K562 (cell line): ENCODE measurements around the gene CCDC70. TPM values are rescaled to one million over a fixed set of nuclear protein-coding genes. Genes with fewer than 3 reads are reported as not detected.
A peak's percentile ranks its signal among the peaks of the same experiment; 100 is the strongest.

Experiments used
- ARID4B ChIP-seq: sonication (generic); formaldehyde crosslinking; IDR thresholded peaks from 2 replicates; pipeline ENCODE4 v1.8.0; 2022; ENCODE audit warnings: mild to moderate bottlenecking, missing genetic modification reagents
- ASH1L ChIP-seq: fragments of 450-650 bp; IDR thresholded peaks from 2 replicates; pipeline ENCODE4 v1.6.1; 2018; ENCODE audit warnings: borderline replicate concordance, mild to moderate bottlenecking, low read depth; ENCODE audit not compliant: partially characterized antibody
- CEBPG ChIP-seq, 3 experiments: fragments of 200-800 bp in 1 of 3; sonication (Bioruptor generic) in 1 of 3; sonication (generic) in 1 of 3; formaldehyde crosslinking in 1 of 3; IDR thresholded peaks in 2 of 3; conservative IDR thresholded peaks in 1 of 3; 2 replicates each; pipeline versions ENCODE4 v1.6.1 to v1.8.0; 2016 to 2022; ENCODE audit warnings: missing compliant biosample characterization in 2 of 3, missing genetic modification characterization in 2 of 3, mild to moderate bottlenecking in 1 of 3, missing genetic modification reagents in 1 of 3
- HDAC1 ChIP-seq, 2 experiments: fragments of 450-650 bp; IDR thresholded peaks; 2 replicates each; pipeline ENCODE4 v1.6.1; 2016 to 2017; ENCODE audit warnings: inconsistent platforms in 1 of 2, mild to moderate bottlenecking in 1 of 2, moderate library complexity in 1 of 2
- KDM1A ChIP-seq, 2 experiments: fragments of 450-650 bp; IDR thresholded peaks; 2 replicates each; pipeline ENCODE4 v1.6.1; 2016; ENCODE audit warnings: mild to moderate bottlenecking in 2 of 2
- NBN ChIP-seq: fragments of 450-650 bp; IDR thresholded peaks from 2 replicates; pipeline ENCODE4 v1.6.1; 2016; ENCODE audit warnings: low read depth, mild to moderate bottlenecking
- POU5F1 ChIP-seq: fragments of 150-350 bp; IDR thresholded peaks from 2 replicates; pipeline ENCODE4 v1.6.1; 2014; ENCODE audit warnings: borderline replicate concordance, low read length, low read depth, mild to moderate bottlenecking; ENCODE audit not compliant: partially characterized antibody
- RAD21 ChIP-seq, 2 experiments: fragments of 250-450 bp in 1 of 2; fragments of 450-650 bp in 1 of 2; sonication (Bioruptor Pico) in 1 of 2; formaldehyde crosslinking in 1 of 2; IDR thresholded peaks in 1 of 2; conservative IDR thresholded peaks in 1 of 2; 2 replicates each; pipeline versions ENCODE4 v1.4.0 to v1.8.0; 2020 to 2022; ENCODE audit warnings: mild to moderate bottlenecking in 2 of 2, moderate library complexity in 1 of 2
- SRSF7 ChIP-seq: fragments of 200-400 bp; formaldehyde crosslinking; optimal IDR thresholded peaks from 2 replicates; pipeline ENCODE3; 2017; ENCODE audit warnings: mild to moderate bottlenecking, low read depth, low read length
- XRCC4 ChIP-seq: IDR thresholded peaks from one replicate; pipeline ENCODE4 v1.6.1; 2011; ENCODE audit not compliant: insufficient read depth, insufficient read length; ENCODE audit errors: extremely low read depth
- ZKSCAN3 ChIP-seq: fragments of 250-450 bp; sonication (Bioruptor Pico); IDR thresholded peaks from 2 replicates; pipeline ENCODE4 v1.4.0; 2020
- ZNF668 ChIP-seq: fragments of 250-450 bp; sonication (Bioruptor Pico); IDR thresholded peaks from 2 replicates; pipeline ENCODE4 v1.8.0; 2022; ENCODE audit warnings: mild to moderate bottlenecking, inconsistent platforms
- polyA plus RNA-seq, 8 experiments: library from polyadenylated mRNA; depleted of rRNA in 4 of 8; stranded (reverse) in 5 of 8; unstranded in 3 of 8; fragments of >200 nt; fragmentation: Nextera tagmentation in 2 of 8; fragmentation: Illumina TruSeq in 1 of 8; extraction: Ambion mirVana in 2 of 8; extraction: Trizol in 1 of 8; gene quantifications; 2 replicates each; pipeline versions ENCODE4 v1.2.1 to v1.2.3, GENCODE V29; 2011 to 2014; ENCODE audit warnings: inconsistent platforms in 1 of 8, missing spikeins in 1 of 8
- total RNA-seq, 7 experiments: library from RNA; depleted of rRNA in 6 of 7; stranded (reverse); fragments of >200 nt in 6 of 7; fragmentation: Illumina TruSeq in 2 of 7; extraction: Trizol in 2 of 7; gene quantifications; 2 replicates each; pipeline versions ENCODE4 v1.2.1 to v1.2.3, GENCODE V29; 2011 to 2021; ENCODE audit warnings: low replicate concordance in 1 of 7
- TF ChIP-seq, protein P1 (sequence below): IDR thresholded peaks from 2 replicates; pipeline ENCODE4 v1.6.1; 2011; ENCODE audit warnings: borderline replicate concordance, low read depth, mild to moderate bottlenecking, moderate library complexity, low read length; ENCODE audit not compliant: insufficient read depth, poor library complexity, severe bottlenecking
- TF ChIP-seq, protein P2 (sequence below), 3 experiments: IDR thresholded peaks in 2 of 3; conservative IDR thresholded peaks in 1 of 3; 2 replicates each; pipeline ENCODE4 v1.5.1; 2011 to 2012; ENCODE audit warnings: low read length in 3 of 3, mild to moderate bottlenecking in 3 of 3, control low read depth in 2 of 3, improper control_type of control experiment in 1 of 3, inconsistent platforms in 1 of 3, low read depth in 1 of 3, mixed read lengths in 1 of 3, moderate library complexity in 1 of 3; ENCODE audit not compliant: insufficient read depth in 2 of 3

Gene CCDC70
- total and polyA plus RNA-seq, 9 of the 15 experiments (the other 6 are each of a cell fraction or from before 2014, with no cell fraction given) = not detected

GRCh38 chr13:51849145-51850101 is 12.3 kb upstream of the CCDC70 start (continued):
- peak in 1 of 2 experiments; percentile 39; a peak in 2 of 4 replicates for TF ChIP-seq RAD21 (CRISPR knock-in tag; conservative IDR thresholded peaks at IDR 0.05 in 1 of 2, IDR thresholded peaks at IDR 0.05 in 1 of 2)
- no peak for TF ChIP-seq ARID4B (CRISPR knock-in tag)
- no peak for TF ChIP-seq CEBPG (CRISPR knock-in tag; IDR thresholded peaks at IDR 0.05)
- no peak for TF ChIP-seq CEBPG (tag; conservative IDR thresholded peaks at IDR 0.05 in 1 of 2, IDR thresholded peaks at IDR 0.05 in 1 of 2)
- TF ChIP-seq KDM1A (IDR thresholded peaks at IDR 0.05) = no peak
- no peak for TF ChIP-seq SRSF7
- TF ChIP-seq, protein P1, sequence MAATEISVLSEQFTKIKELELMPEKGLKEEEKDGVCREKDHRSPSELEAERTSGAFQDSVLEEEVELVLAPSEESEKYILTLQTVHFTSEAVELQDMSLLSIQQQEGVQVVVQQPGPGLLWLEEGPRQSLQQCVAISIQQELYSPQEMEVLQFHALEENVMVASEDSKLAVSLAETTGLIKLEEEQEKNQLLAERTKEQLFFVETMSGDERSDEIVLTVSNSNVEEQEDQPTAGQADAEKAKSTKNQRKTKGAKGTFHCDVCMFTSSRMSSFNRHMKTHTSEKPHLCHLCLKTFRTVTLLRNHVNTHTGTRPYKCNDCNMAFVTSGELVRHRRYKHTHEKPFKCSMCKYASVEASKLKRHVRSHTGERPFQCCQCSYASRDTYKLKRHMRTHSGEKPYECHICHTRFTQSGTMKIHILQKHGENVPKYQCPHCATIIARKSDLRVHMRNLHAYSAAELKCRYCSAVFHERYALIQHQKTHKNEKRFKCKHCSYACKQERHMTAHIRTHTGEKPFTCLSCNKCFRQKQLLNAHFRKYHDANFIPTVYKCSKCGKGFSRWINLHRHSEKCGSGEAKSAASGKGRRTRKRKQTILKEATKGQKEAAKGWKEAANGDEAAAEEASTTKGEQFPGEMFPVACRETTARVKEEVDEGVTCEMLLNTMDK = peak; percentile 84
- TF ChIP-seq HDAC1 (IDR thresholded peaks at IDR 0.05) = no peak
- no peak for TF ChIP-seq XRCC4
- TF ChIP-seq ASH1L = no peak
- TF ChIP-seq NBN = no peak
- TF ChIP-seq ZKSCAN3 (CRISPR knock-in tag) = no peak
- TF ChIP-seq, protein P2, sequence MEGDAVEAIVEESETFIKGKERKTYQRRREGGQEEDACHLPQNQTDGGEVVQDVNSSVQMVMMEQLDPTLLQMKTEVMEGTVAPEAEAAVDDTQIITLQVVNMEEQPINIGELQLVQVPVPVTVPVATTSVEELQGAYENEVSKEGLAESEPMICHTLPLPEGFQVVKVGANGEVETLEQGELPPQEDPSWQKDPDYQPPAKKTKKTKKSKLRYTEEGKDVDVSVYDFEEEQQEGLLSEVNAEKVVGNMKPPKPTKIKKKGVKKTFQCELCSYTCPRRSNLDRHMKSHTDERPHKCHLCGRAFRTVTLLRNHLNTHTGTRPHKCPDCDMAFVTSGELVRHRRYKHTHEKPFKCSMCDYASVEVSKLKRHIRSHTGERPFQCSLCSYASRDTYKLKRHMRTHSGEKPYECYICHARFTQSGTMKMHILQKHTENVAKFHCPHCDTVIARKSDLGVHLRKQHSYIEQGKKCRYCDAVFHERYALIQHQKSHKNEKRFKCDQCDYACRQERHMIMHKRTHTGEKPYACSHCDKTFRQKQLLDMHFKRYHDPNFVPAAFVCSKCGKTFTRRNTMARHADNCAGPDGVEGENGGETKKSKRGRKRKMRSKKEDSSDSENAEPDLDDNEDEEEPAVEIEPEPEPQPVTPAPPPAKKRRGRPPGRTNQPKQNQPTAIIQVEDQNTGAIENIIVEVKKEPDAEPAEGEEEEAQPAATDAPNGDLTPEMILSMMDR (IDR thresholded peaks at IDR 0.05 in 2 of 3, conservative IDR thresholded peaks at IDR 0.05 in 1 of 3; ENCODE audit: insufficient read depth in 2 of 3, low read depth in 1 of 3, low read length in 3 of 3) = peak; percentile 53 to 71 (median 56)
- TF ChIP-seq ZNF668 (CRISPR knock-in tag) = no peak
- no peak for TF ChIP-seq POU5F1
